Measurements from ENCODE around the gene METTL16.
A peak's percentile ranks its signal among the peaks of the same experiment; 100 is the strongest.
"Not testable (repeated sequence)": the region's sequence is repeated elsewhere in the genome, so short reads cannot be mapped to it uniquely, and the experiment has no call there.

Gene METTL16

DNA sequence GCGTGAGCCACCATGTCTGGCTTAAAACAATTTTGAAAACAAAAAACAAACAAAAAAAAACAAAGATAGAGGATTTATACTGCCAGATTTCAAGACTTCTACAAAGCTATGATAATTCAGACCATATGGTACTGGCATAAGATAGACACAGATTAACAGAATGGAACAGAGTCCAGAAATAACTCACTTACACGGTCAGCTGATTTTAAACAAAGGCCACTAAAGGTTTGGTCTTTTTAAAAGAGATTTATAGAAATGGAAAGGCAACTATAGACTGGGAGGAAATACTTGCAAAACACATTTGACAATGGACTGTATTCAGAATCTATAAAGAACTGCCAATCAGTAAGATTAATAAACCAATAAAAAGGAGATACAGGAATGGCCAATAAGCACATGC is 62.2 kb downstream of the METTL16 start:
- FAIRE-seq = no peak

DNA sequence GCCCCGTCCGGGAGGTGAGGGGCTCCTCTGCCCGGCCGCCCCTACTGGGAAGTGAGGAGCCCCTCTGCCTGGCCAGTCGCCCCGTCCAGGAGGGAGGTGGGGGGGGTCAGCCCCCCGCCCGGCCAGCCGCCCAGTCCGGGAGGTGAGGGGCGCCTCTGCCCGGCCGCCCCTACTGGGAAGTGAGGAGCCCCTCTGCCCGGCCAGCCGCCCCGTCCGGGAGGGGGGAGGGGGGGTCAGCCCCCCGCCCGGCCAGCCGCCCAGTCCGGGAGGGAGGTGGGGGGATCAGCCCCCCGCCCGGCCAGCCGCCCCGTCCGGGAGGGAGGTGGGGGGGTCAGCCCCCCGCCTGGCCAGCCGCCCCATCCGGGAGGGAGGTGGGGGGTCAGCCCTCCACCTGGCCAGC is 64.2 kb downstream of the METTL16 start:
- not testable (repeated sequence) for FAIRE-seq

DNA sequence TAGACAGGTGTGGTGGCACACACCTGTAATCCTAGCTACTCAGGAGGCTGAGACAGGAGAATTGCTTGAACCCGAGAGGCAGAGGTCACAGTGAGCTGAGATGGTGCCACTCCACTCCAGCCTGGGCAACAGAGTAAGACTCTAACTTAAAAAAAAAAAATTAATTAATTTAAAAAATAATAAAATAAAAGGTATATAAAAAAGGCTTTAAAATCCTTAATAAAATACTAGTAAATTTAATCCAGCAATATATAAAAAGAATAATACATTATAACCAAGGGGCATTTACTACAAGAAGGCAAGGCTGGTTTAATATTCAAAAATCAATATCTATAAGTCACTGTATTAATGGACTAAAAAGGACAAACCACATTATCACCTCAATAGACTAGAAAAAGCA is 66.0 kb downstream of the METTL16 start:
- peak; percentile 36 for FAIRE-seq

DNA sequence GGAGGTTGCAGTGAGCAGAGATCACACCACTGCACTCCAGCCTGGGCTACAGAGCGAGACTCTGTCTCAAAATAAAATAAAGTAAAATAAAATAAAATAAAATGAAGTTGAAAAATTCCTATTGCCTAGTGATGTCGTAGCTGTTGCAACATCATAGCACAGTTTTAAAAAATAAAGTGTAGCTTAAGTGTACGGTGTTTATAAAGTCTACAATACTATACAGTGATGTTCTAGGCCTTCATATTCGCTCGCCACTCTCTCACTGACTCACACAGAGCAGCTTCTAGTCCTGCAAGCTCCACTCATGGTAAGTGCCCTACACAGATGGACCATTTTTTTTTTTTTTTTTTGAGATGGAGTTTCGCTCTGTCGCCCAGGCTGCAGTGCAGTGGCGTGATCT is 67.3 kb downstream of the METTL16 start:
- FAIRE-seq = no peak

DNA sequence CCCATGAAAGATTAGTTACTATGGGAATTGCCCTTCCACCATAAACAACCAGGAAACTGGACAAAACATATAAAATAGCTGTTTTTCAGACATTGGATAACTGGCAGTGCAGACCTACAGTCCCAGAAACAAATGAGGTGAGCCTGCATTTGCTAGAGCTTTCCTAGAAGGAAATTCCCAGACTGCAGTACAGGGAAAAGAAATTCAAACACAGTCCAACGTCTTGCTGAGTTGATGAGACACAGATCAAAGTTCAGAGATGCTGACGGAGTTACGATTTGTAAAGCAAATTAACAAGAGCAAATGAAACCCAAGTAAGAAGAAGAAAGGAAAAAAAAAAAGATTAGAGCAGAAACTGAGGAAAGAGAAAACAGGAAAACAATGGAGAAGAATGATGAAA is 69.5 kb downstream of the METTL16 start:
- FAIRE-seq = no peak

DNA sequence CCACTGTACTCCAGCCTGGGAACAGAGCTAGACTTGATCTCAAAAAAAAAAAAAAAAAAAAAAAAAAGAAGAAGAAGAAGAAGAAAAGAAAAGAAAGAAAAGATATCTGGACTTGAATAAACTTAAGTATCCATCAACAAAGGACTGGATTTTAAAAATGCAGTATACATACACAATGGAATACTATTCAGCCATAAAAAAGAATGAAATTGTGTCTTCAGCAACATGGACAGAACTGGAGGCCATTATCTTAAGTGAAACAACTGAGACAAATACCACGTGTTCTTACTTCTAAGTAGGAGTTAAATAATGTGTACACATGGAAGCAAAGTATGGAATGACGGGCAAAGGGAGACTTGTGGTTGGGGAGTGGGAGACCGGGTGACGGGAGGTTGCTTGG is 70.8 kb downstream of the METTL16 start:
- no peak for FAIRE-seq

DNA sequence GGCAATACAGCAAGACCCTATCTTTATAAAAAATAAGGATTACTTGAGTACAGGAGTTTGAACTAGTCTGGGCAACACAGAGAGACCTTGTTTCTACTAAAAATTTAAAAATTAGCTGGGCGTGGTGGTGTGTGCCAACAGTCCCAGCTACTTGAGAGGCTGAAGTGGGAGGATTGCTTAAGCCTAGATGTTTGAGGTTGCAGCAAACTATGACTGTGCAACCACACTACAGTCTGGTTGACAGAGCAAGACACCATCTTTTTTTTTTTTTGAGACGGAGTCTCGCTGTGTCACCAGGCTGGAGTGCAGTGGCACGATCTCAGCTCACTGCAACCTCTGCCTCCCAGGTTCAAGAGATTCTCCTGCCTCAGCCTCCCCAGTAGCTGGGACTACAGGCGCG is 71.7 kb downstream of the METTL16 start:
- FAIRE-seq = not testable (repeated sequence)

DNA sequence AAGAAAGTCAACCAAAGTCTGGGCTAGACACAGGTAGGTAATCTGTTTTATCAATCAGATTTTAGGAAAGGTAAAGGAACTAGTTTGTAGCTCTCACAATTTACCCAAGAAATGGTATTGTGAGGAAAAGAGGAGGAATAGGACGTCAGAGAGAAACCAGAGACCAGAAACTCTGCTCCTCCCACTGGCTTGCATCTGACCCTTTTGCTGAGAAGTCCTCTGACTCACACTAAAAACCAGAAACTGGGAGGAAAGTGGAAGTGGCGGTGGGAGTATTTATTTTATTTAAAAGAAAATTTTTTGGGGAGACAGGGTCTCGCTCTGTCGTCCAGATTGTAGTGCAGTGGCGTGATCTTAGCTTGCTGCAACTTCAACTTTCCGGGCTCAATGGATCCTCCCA is 72.9 kb downstream of the METTL16 start:
- FAIRE-seq = no peak

DNA sequence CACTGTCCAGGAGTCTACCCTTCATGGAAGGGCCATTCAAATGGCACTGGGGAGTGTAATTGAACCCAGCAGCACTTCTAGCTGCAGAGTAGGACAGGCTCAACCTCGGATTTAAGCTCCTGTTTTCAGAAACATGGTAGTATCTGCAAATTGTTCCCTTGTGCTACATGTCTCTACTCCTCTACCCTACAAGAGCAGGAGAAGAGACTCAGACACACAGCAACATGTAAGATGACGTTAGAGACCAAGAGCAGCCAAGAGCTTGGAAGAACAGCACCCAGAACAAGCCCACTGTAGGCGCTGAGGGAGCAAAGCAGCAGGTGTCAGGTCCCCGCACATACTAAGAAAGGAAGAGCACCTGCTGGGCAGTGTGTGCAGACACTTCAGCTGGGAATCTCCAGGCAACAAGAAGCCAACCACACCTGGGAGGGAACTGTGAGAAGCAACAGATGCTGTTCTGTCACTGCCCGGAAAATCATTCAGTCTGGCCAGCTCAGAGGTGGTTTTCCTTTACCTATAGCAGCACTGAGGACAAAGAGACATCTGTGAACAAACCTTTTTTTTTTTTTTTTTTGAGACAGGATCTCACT is 75.3 kb downstream of the METTL16 start:
- FAIRE-seq = no peak

DNA sequence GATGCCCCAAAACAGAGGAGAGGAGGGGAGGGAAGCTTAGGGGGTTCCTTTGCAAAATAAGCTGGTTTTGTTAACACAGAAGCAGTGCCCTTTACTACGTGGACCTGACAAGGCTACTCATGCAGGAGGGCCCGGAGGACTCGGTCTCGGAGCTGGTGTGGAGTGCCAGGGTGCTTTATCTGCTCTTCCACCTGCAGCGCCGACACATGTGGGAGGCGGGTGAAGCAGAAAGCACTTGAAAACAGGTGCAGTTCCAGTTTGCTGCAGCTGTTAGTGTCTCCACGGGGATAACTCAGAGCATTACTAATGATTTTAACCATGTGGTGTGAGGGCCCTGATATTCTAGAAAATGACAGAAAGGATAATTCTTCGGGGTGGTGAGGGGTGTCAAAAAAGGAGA is 75.8 kb downstream of the METTL16 start:
- no peak for FAIRE-seq

DNA sequence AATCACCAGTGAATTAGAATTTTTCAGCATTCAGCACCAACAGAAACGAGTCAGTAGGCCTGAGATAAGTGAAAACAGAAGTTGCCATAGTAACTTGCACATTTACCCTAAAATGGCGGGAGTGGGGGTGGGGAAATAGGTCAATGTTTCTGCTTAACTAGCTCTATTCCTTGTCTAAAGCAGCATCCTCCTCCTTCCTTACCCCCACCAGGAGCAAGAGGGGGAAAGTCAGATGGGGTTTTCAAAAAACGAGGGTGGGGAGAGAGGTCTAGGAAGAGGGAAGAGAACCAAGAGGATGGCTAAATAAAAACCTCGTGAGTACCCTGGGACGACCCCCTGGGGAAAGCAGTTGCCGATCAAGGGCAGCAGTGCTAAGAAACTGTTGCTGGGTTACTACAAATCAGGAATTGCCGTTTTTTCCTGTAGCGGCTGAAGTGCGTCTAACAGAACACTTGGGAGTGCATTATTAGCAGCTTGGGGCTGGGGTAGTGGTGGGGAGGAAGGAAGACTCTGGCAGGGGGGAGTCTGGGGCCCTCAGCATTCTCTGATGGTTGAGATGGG is 76.4 kb downstream of the METTL16 start:
- no peak for FAIRE-seq

DNA sequence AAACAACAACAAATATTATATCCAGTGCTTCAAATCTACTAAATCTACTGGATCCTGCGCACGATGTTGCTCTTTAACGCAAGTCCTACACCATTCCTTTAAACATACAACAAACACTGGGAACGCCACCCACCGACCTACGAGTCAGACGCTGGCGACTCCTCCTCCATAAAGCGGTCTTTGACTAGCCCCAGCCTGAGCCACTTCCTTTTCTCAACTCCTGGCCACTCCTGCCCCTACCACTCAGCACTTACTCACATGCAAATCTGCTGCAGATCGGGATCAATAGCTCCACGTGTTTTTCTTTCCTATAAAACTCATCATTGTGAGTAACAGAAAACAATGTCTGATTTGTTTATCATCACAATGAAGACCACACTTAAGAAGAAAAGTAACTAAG is 78.0 kb downstream of the METTL16 start:
- no peak for FAIRE-seq

DNA sequence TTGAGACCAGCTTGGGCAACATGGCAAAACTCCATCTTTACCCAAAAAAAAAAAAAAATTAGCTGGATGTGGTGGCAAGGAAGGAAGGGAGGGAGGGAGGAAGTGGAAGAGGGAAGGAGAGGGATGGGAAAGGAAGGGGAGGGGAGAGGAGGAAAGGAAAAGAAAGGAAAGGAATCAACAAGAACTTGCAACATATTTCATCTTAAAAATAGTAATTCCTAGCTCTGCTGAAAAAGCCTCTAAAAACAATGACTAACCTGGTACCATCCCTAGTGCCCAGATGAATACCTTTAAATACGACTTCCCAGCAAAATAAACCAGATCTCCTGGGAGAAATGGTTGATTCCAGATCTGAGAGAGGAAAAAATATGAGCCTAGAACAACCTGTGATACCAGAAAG is 83.8 kb downstream of the METTL16 start:
- no peak for FAIRE-seq

DNA sequence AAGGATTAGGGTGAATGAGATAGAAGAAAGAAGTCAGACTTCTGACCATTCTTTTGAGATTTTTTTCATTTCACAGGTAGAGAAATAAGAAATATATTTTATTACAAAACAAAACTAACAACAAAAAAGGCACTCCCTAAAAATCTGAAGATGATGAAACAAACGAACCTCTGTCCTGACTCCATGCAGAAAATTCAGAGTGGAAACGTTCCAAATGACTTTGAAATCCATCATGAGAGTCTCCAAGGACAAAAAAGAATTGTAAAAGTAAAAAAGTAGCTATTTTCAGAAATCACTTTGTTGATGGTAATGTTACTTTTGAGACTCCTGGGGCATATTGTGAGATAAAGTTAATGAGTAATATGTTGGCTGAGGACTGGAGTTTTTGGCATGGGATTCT is 84.5 kb downstream of the METTL16 start:
- no peak for FAIRE-seq

DNA sequence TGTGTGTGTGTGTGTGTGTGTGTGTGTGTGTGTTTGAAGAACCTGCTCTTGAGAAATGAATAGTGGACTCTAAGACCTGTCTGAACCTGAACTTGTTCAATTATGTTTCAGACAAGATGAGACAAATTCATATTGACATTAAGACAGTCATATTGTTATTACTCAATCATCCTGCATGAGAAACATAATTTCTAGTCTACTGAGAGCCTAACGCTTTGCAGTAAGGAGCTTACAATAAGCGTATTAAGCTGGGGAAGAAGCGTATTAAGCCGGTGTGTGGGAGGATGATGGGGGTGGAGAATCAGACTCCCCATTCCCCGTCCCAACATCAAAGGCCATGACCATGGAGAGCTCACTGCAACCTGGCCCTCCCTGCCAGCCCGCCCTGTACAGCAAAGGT is 88.4 kb downstream of the METTL16 start:
- no peak for FAIRE-seq

DNA sequence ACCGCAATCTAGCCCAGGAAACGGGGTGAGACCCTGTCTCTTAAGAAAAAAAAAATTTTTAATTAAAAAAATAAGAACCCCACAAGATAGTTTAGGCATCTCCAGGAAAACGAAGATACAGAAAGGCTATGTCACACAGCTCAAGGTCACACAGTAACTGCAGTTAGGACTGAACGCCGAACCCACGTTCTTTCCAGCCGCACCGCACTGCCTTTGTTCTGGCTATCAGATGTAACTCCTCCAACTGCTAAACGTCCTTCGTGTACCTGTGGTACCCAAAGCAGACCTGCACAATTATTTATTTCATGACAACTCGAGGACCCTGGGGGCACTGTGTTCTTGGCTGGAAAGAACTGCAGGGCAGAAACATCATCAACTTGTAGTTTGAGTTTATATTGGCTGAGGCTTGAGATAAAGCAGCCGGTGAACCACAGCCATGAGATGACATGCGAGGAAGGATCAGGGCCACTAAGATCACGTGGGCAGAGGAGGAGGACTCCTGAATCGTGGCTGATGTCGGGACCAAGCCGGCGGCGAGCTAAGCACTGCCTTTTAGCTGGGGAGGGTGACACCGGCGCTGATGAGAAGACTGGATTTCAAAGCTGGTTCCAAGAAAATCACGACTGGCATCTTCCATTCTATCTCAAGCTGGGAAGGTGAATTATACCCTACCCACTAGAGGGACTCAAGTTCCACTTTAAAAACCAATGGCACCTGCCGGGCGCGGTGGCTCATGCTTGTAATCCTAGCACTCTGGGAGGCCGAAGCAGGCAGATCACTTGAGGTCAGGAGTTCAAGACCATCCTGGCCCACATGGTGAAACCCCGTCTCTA is 90.2 kb downstream of the METTL16 start:
- no peak for FAIRE-seq

DNA sequence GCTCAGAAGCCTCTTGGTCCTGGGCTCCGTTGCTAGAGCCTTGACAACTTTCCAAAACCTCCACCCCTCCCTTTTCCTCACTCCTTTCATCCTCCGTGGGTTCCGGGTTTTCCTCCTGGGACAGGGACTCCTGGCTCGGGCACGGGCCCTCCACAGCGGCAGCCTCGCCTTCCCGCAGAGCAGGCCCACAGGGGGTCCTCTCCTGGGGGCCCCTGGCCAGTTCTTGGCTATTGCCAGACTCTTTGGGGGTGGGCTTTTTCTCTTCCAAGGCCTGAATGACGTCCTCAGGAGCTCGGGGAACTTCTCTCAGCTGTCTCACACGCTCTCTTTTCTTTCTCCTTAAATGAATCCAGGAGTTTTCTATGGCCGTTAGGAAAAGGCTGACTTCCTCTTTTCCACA is 91.5 kb downstream of the METTL16 start:
- no peak for FAIRE-seq

DNA sequence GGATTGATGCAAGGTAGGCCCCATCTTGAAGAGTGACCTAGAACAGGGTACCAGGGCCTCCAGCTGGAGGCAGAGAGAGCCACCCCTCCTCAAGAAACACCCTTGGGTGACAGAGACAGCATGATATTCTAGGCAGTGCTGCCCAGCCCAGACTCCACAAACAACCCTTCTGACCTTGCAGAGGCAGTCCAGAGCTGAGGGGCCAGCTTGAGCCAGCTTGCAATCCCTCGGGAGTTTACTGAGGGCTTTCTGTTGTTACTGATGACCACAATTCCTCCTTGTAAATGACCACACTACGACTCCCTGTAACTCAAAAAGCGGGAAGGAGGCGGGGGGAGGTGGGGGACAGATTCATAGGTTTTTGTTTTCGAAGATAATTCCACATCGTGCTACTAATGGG is 92.2 kb downstream of the METTL16 start:
- FAIRE-seq = no peak

DNA sequence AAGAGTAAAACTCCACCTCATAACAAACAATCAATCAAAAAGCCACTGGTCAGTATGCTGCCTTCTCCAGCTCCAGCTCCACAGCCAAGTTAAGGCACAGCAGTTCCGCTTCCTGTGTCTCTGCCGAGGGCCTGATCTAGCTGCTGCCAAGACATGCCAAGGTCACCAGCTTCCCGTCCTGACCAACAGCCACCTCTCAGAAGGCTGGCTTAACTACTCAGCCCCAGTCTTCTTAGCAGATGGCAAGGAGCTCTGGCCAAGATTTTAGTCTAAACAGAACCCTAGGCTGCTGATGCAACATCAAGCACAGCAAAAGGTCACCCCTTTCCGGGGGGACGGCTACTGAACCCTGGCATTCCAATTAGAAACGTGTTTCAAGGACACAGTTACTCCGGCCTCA is 93.1 kb downstream of the METTL16 start:
- FAIRE-seq = no peak

DNA sequence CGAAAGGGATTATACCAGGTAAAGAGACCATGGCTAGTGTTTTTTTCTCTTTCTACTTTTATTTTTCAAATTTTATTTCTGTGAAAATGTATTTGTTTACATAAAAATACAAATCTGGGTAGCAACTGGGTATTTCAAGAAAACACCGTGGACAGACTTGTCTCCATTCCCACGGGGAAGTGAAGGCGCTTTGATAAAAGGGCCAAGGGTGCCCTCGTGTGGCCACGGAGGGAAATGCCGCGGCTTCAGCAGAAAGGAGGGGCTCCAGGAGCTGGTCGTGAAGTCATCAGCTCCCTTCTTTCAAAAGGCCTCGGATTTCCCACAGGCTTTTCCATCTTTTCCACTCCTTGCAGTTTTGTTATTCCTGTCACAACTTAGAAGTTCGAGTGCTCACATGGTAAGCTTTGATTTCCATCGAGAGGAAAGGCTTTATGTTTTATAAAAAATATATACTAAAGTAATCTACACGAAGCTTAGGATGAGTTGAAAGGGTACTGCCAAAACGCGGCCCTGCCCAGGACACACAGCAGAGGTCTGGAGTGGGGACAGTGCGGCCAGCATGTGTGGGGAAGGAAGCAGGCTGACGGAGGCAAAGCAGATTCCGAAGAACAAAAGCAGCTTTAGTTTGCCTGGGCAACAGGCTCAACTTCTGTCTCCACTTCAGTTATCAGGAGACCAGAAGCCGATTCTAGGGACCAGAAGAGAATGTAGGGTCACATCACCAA is 95.5 kb downstream of the METTL16 start:
- FAIRE-seq = peak; percentile 55

DNA sequence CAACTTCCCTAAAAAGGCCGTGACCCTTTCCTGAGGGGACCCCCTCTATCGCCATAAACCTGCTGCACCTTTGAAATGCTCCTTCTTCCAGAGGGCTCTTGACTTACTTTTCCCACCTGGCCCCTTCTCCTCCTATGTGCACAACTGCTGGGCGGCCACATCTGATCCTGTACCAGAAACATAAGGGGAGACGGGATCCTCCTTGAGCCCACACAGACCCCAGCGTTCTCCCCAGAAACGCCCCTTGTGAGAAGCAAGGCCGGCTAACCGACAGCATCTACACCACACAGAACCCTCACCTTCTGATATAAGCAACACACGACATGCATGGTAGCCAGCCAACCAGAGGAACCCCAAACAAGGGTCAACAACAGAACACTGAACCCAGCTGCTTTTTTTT is 96.6 kb downstream of the METTL16 start:
- no peak for FAIRE-seq

DNA sequence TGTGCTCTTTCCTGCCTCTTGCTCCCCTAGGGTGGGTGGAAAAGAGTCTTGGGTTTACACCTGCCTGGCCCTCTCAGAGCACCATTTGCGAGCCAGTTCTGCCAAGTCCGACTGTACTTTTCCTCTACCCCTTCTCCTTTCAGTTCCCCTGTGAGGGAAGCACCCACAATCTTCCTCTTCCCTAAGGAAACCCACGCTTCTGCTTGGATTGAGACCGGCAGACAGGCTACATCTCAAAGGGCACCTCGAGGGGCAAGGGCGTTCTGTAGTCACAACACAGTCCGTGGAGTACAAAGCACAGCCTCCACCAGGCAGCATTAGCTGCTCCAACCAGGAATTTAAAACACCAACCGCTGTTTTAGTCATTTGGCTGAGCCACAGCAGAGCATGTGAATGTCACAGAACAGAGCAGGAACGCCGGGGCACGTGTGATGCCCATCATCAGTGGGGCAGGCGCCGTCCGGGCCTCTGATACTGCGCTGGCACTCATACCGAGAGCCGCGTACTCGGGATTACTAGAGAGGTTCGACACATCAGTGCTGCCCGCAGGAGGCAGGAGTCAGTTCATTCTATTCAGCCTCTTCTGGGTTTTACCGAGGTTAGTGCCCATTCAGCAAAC is 97.1 kb downstream of the METTL16 start:
- no peak for FAIRE-seq

DNA sequence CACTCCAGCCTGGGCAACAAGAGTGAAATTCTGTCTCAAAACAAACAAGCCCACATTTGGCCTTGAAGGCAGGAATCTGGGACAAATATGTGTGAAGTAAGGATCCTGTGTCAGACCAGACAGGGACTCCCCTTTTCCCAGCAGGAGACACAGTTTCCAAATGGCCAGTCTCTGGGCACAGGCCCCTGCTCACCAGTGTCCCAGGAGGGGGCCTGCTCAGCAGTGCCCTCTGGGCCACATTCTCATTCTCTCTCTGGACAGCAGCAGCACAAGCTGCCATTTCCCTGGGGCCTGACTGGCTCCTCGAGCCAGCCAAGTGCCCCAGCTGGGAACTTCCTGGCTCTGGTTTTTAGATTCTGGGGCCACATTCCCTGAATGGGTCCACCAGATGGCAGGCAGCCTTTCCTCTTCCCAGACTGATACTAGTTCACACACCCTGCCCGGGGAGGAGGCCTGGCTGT is 99.1 kb downstream of the METTL16 start:
- no peak for FAIRE-seq

Data from colon (tissue), 2 donors.